Measurements from ENCODE around the gene GJB4.
"Not testable (repeated sequence)": the region's sequence is repeated elsewhere in the genome, so short reads cannot be mapped to it uniquely, and the experiment has no call there.

GJB4 gene

GRCh38 chr1:34746785-34747637 is 12.5 kb upstream of the GJB4 start:
- no peak for DNase-seq (ENCODE audit: low spot score)

- no peak for DNase-seq (ENCODE audit: low spot score)
Measured at GRCh38 chr1:34747638-34747941, 11.9 kb upstream of the GJB4 start.

- no peak for DNase-seq (ENCODE audit: low spot score)
Measured at GRCh38 chr1:34749992-34750391, 9.5 kb upstream of the GJB4 start.

- no peak for DNase-seq (ENCODE audit: low spot score)
Measured at GRCh38 chr1:34750610-34751009, 8.9 kb upstream of the GJB4 start.

DNA sequence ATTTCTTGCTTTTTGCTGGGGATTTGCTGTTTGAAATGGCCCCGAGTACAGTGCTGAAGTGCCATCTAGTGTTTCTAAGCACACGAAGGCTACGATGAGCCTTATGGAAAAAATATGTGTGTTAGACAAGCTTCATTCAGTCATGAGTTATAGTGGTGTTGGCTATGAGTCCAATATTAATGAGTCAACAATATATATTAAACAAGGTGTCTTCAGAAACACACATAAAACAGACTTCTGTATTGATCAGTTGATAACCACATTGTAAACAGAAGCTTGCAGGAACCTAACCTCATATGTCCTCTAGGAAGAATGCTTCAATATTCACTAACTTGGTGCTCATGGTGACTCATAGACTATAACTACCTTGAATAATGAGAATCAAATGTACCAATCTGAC is 6.4 kb upstream of the GJB4 start:
- peak; percentile 3 for DNase-seq (ENCODE audit: low spot score)

GRCh38 chr1:34754964-34755637 is 4.4 kb upstream of the GJB4 start, which contains the start of gene GJB5:
Gene GJB5 (plus strand): TSS chr1:34755047. CDS start chr1:34757331, 2,284 bp downstream.
- no peak for DNase-seq (ENCODE audit: low spot score)

DNA sequence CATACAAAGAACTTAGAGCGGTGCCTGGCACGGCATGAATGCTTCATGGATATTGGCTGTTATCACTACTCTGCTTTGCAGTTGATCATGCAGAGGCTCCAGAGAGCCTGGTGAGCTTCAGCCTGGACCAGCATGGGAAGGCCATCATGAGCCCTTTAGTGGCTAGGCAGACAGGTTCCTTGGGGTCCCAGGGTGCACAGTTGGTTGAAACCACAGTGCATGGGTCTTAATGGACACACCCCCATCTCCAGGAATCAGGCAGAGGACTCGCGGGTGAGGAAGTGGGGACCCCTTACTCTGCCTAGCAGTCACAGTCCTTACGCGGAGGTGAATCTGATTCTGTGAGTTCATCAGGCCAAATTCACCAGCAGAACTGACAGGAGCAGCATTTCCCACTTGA is 3.6 kb upstream of the GJB4 start:
- no peak for DNase-seq (ENCODE audit: low spot score)

GRCh38 chr1:34757386-34757785 is 2.2 kb upstream of the GJB4 start:
- no peak for DNase-seq (ENCODE audit: low spot score)

- DNase-seq (ENCODE audit: low spot score), result no peak
Measured at GRCh38 chr1:34758751-34759150, 789 bp upstream of the GJB4 start.

DNA sequence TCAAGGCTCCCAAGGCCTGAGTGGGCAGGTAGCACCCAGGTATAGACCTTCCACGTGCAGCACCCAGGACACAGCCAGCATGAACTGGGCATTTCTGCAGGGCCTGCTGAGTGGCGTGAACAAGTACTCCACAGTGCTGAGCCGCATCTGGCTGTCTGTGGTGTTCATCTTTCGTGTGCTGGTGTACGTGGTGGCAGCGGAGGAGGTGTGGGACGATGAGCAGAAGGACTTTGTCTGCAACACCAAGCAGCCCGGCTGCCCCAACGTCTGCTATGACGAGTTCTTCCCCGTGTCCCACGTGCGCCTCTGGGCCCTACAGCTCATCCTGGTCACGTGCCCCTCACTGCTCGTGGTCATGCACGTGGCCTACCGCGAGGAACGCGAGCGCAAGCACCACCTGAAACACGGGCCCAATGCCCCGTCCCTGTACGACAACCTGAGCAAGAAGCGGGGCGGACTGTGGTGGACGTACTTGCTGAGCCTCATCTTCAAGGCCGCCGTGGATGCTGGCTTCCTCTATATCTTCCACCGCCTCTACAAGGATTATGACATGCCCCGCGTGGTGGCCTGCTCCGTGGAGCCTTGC is 1.7 kb downstream of the GJB4 start:
- DNase-seq (ENCODE audit: low spot score), result no peak

- no peak for DNase-seq (ENCODE audit: low spot score)
Measured at GRCh38 chr1:34761776-34762307, 2.3 kb downstream of the GJB4 start.

- no peak for DNase-seq (ENCODE audit: low spot score)
Measured at GRCh38 chr1:34762474-34763141, 3.1 kb downstream of the GJB4 start.

- peak; percentile 65 for DNase-seq (ENCODE audit: low spot score)
Measured at GRCh38 chr1:34763142-34763781, 3.7 kb downstream of the GJB4 start.

DNA sequence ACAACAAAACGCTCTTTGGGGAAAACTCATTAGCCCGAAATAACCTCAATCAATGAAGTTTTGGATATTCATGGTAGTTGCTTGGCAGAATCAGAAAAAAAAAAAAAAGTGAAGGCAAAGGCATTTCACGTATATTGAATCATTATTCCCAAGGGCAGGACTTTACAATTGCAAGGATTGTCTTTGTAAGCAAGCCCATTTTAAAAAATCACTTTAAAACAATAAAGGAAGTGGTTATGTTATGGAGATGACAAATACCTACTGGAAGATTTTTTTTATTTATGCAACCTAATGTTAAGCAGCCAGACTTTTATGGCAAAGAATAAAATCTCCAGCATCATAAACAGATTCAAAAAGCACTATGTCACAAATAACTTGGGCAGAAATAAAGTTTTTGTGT is 9.3 kb downstream of the GJB4 start:
- no peak for DNase-seq (ENCODE audit: low spot score)

- no peak for DNase-seq (ENCODE audit: low spot score)
Measured at GRCh38 chr1:34770891-34771504, 11.5 kb downstream of the GJB4 start.

GRCh38 chr1:34771573-34772371 is 12.2 kb downstream of the GJB4 start:
- no peak for DNase-seq (ENCODE audit: low spot score)

GRCh38 chr1:34773114-34773513 is 13.6 kb downstream of the GJB4 start:
- not testable (repeated sequence) for DNase-seq (ENCODE audit: low spot score)

- no peak for DNase-seq (ENCODE audit: low spot score)
Measured at GRCh38 chr1:34774957-34775356, 15.4 kb downstream of the GJB4 start.

DNA sequence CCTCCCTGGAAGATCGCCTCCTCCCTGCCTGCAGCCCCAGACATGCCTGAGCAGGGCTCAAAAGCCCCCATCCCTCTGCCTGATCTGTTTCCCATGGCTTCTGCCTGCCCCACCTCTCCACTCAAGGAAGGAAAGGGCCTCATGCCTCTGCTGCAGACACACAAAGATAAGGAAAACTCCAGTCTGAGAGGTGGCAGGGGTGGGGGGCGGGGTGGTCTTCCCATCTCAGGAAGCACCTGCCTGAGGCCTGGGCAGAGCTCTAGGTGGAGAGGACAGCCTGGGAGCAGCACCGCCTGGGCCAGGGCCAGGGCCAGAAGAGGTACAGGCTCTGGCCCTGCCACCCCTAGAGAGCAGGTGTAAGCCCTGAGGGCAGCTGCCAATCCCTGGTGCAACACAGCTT is 17.4 kb downstream of the GJB4 start:
- no peak for DNase-seq (ENCODE audit: low spot score)

DNA sequence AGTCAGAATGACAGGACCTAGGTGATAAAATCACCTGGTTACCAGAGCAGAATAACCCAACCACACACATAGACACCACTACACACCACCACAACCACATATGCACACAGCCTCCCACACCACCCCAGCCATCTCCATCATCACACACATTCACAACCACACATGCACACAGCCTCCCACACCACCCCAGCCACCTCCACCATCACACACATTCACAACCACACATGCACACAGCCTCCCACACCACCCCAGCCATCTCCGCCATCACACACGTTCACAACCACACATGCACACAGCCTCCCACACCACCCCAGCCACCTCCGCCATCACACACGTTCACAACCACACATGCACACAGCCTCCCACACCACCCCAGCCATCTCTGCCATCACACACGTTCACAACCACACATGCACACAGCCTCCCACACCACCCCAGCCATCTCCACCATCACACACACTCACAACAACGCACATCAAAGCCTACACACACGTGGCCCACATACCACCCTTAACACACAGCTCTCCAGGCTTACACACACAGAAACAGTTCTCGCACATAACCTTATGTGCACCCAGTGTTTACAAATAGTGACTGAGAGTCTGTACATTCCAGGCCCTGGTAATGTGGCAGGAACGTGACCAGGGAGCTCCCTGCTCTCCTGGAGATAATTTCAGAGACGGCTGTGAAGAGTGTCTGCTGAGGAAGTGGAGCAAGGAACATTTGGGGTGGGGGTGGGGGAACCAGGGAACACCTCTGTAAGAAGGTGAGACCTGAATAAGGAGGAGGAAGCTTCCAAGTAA is 18.2 kb downstream of the GJB4 start:
- no peak for DNase-seq (ENCODE audit: low spot score)
